A549 (cell line): ENCODE measurements around the gene UVSSA.

Source experiments
- BHLHE40 ChIP-seq: IDR thresholded peaks from 2 replicates; pipeline ENCODE4 v1.6.1; 2012; ENCODE audit warnings: low read depth, low read length, inconsistent platforms
- CTCF ChIP-seq: fragments of >200 bp; sonication (Bioruptor Twin); formaldehyde crosslinking; IDR thresholded peaks from 3 replicates; pipeline ENCODE4 v1.5.1; 2016
- EHF ChIP-seq: fragments of 250-450 bp; sonication (Bioruptor Pico); IDR thresholded peaks from 2 replicates; pipeline ENCODE4 v1.5.0; 2020; ENCODE audit warnings: mild to moderate bottlenecking
- EHMT2 ChIP-seq: fragments of 200-600 bp; sonication (generic); IDR thresholded peaks from 2 replicates; pipeline ENCODE4 v1.6.1; 2016; ENCODE audit warnings: antibody characterized with exemption, low read depth, mild to moderate bottlenecking, moderate library complexity
- ELK1 ChIP-seq: fragments of 150-350 bp; IDR thresholded peaks from 2 replicates; pipeline ENCODE4 v1.6.1; 2014; ENCODE audit warnings: low read depth, mild to moderate bottlenecking, low read length
- ESRRA ChIP-seq: fragments of 150-350 bp; IDR thresholded peaks from 2 replicates; pipeline ENCODE4 v1.6.1; 2014; ENCODE audit warnings: mild to moderate bottlenecking, low read length, borderline replicate concordance
- MYC ChIP-seq: IDR thresholded peaks from 2 replicates; pipeline ENCODE4 v1.6.1; 2012; ENCODE audit warnings: mild to moderate bottlenecking, inconsistent platforms, low read length, improper control_type of control experiment, borderline replicate concordance
- NFE2L2 ChIP-seq: fragments of 150-350 bp; conservative IDR thresholded peaks from 2 replicates; pipeline ENCODE4 v1.6.1; 2014; ENCODE audit warnings: low read length
- POLR2A ChIP-seq: IDR thresholded peaks from 2 replicates; pipeline ENCODE4 v1.6.1; 2012; ENCODE audit warnings: mild to moderate bottlenecking, low read length
- ZNF302 ChIP-seq: fragments of 250-450 bp; sonication (Bioruptor Pico); IDR thresholded peaks from 2 replicates; pipeline ENCODE4 v1.9.0; 2021; ENCODE audit warnings: inconsistent platforms, mild to moderate bottlenecking, moderate library complexity
- TF ChIP-seq, protein P1 (sequence below): fragments of 450-650 bp; IDR thresholded peaks from 2 replicates; pipeline ENCODE4 v1.6.1; 2014; ENCODE audit warnings: antibody characterized with exemption

- TF ChIP-seq ZNF302 = no peak
- TF ChIP-seq ESRRA = no peak
- TF ChIP-seq EHMT2 = no peak
- TF ChIP-seq BHLHE40 = no peak
- peak; percentile 49 for TF ChIP-seq CTCF
- no peak for TF ChIP-seq NFE2L2
- no peak for TF ChIP-seq EHF
- TF ChIP-seq POLR2A = no peak
- no peak for TF ChIP-seq ELK1
- TF ChIP-seq MYC = no peak
- TF ChIP-seq, protein P1, sequence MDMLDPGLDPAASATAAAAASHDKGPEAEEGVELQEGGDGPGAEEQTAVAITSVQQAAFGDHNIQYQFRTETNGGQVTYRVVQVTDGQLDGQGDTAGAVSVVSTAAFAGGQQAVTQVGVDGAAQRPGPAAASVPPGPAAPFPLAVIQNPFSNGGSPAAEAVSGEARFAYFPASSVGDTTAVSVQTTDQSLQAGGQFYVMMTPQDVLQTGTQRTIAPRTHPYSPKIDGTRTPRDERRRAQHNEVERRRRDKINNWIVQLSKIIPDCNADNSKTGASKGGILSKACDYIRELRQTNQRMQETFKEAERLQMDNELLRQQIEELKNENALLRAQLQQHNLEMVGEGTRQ = no peak
Measured at GRCh38 chr4:1356181-1356998, 9.4 kb downstream of the UVSSA start.
